ENCODE results near the gene ENTPD8.
A peak's percentile ranks its signal among the peaks of the same experiment; 100 is the strongest.

Gene ENTPD8

GRCh38 chr9:137421838-137422603 lies 19.1 kb downstream of the ENTPD8 start:
- no peak for DNase-seq (ENCODE audit: low read depth)
- TF ChIP-seq CTCF (IDR thresholded peaks at IDR 0.05; ENCODE audit: low read depth, low read length) (no peak), MYC (IDR thresholded peaks at IDR 0.05; ENCODE audit: low read depth, low read length) (no peak)

GRCh38 chr9:137417161-137418021 lies 23.8 kb downstream of the ENTPD8 start:
- H3K4me3 ChIP-seq (ENCODE audit: low read depth, low read length) = peak overlapping the region; percentile 17
- DNase-seq (ENCODE audit: low read depth) = peak; percentile 59
- TF ChIP-seq MAX (IDR thresholded peaks at IDR 0.05; ENCODE audit: low read depth, low read length) (no peak), CTCF (IDR thresholded peaks at IDR 0.05; ENCODE audit: low read depth, low read length) (no peak), POLR2A (IDR thresholded peaks at IDR 0.05; ENCODE audit: extremely low read depth, insufficient read length) (no peak), MYC (IDR thresholded peaks at IDR 0.05; ENCODE audit: low read depth, low read length) (no peak)

More at GRCh38 chr9:137421838-137422603, 19.1 kb downstream of the ENTPD8 start:
- H3K4me3 ChIP-seq (ENCODE audit: low read depth, low read length) = peak overlapping the region; percentile 81

- TF ChIP-seq MAX (IDR thresholded peaks at IDR 0.05; ENCODE audit: low read depth, low read length) (no peak), POLR2A (IDR thresholded peaks at IDR 0.05; ENCODE audit: extremely low read depth, insufficient read length) (no peak), MYC (IDR thresholded peaks at IDR 0.05; ENCODE audit: low read depth, low read length) (no peak), CTCF (IDR thresholded peaks at IDR 0.05; ENCODE audit: low read depth, low read length) (no peak)
- H3K4me3 ChIP-seq (ENCODE audit: low read depth, low read length) = no peak overlapping the region
- no peak for DNase-seq (ENCODE audit: low read depth)
These were observed 24.5 kb downstream of the ENTPD8 start for GRCh38 chr9:137416563-137417151.

GRCh38 chr9:137416006-137416562 lies 25.1 kb downstream of the ENTPD8 start:
- no peak for TF ChIP-seq CTCF (IDR thresholded peaks at IDR 0.05; ENCODE audit: low read depth, low read length)
- no peak for TF ChIP-seq MAX (IDR thresholded peaks at IDR 0.05; ENCODE audit: low read depth, low read length)
- TF ChIP-seq MYC (IDR thresholded peaks at IDR 0.05; ENCODE audit: low read depth, low read length) = no peak
- no peak for TF ChIP-seq POLR2A (IDR thresholded peaks at IDR 0.05; ENCODE audit: extremely low read depth, insufficient read length)
- no peak overlapping the region for H3K4me3 ChIP-seq (ENCODE audit: low read depth, low read length)
- no peak for DNase-seq (ENCODE audit: low read depth)

GRCh38 chr9:137415451-137415850 lies 25.7 kb downstream of the ENTPD8 start:
- no peak overlapping the region for H3K4me3 ChIP-seq (ENCODE audit: low read depth, low read length)
- DNase-seq (ENCODE audit: low read depth) = no peak
- TF ChIP-seq CTCF (IDR thresholded peaks at IDR 0.05; ENCODE audit: low read depth, low read length) (no peak), POLR2A (IDR thresholded peaks at IDR 0.05; ENCODE audit: extremely low read depth, insufficient read length) (no peak), MAX (IDR thresholded peaks at IDR 0.05; ENCODE audit: low read depth, low read length) (no peak), MYC (IDR thresholded peaks at IDR 0.05; ENCODE audit: low read depth, low read length) (no peak)
